ENCODE results near the gene GHR. TPM values are rescaled to one million over a fixed set of nuclear protein-coding genes. Genes with fewer than 3 reads are reported as not detected.

GHR gene
- total and polyA plus RNA-seq, 10 of the 15 experiments (the other 5 are each of a cell fraction or from before 2014, with no cell fraction given), result 0.23 to 10.2 (median 0.48) TPM

GRCh38 chr5:42500003-42500599 lies 76.9 kb downstream of the GHR start (continued):
- TF ChIP-seq E4F1 (IDR thresholded peaks at IDR 0.05; ENCODE audit: borderline replicate concordance, partially characterized antibody), result no peak

DNA sequence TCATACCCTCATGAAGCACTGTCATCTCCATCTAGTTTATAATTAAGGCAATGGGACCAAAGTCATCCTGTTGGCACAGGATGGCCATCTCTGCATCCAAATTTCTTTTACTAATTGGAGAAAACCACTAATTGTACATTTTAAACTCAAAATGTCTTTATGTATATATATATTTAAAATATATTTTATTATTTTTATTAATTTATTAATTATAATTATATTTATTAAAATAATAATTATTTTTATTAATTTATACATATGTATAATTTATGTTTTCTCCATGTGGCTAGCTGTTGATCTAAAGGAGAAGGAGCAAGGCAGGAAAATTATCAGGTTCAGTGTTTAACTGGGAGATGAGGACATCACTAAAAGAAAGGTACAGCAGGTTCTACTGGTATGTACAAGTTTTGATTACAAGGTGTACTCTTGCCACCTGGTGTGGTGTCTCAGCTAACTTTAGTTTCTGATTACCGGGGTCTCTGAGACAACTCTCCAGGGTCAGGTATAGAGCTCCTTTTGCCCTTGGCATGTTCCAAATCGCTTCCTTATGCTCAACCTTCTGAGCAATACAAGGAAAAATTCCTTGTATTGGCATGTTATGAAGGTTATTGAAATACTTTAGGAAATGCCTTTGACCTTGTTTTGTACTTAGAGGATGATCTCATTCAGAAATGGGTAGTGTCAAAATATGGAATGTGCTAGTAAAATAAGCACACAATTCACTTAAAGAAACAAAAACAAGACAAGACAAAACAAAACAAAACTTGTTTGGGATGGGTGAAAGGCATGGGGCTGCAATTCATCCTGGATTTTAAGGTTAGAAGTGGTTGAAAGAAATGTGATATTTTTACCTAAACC lies 79.6 kb downstream of the GHR start:
- WGBS (ENCODE audit: insufficient coverage, insufficient replicate concordance, low lambda C conversion rate, missing lambda C conversion rate), result 11% methylated on average over 2 of the region's 2 CpGs
- BruUV-seq (replicated peaks), result no TSS peak
- ChIA-PET RAD21 (ENCODE audit: unreplicated experiment) (no interaction called here), SMC1A (ENCODE audit: uncharacterized antibody, unreplicated experiment) (no interaction called here), POLR2A (no interaction called here), CTCF (interaction anchor here (0.7 to 1.4 kb wide), 2 partner anchors 10 to 11 kb away, joined by 3 read pairs; no protein-coding TSS in a partner anchor)
- Histone ChIP-seq H3K27ac (ENCODE audit: control insufficient read depth, insufficient read depth) (no peak overlapping the region), H4K20me1 (ENCODE audit: control insufficient read depth, insufficient read depth) (no peaks in the 10 kb centered on the region), H3K9ac (ENCODE audit: control insufficient read depth, insufficient read depth, low read length) (no peak overlapping the region), H3K4me3 (no peak overlapping the region), H2AFZ (ENCODE audit: control insufficient read depth, low read depth, low read length) (no peak overlapping the region), H3K79me2 (ENCODE audit: control insufficient read depth, insufficient read depth, low read length) (no peaks in the 10 kb centered on the region), H3K36me3 (ENCODE audit: control insufficient read depth in 2 of 2, insufficient read depth in 2 of 2, low read length in 1 of 2) (no peaks in the 10 kb centered on the region), H3K4me1 (ENCODE audit: control insufficient read depth, insufficient read depth, low read length) (no peaks in the 10 kb centered on the region), H3K9me3 (replicated peaks; ENCODE audit: control insufficient read depth, insufficient read depth, low read length) (no peaks in the 10 kb centered on the region), H3K4me2 (ENCODE audit: control insufficient read depth, insufficient read depth) (no peak overlapping the region), H3K27me3 (replicated peaks in 1 of 2; ENCODE audit: control insufficient read depth in 2 of 2, insufficient read depth in 2 of 2, low read length in 1 of 2) (no peaks in the 10 kb centered on the region)
- intact Hi-C loops (cut with micrococcal nuclease; ENCODE audit: unreplicated experiment), result no loop called here
- FAIRE-seq, result no peak
- TF ChIP-seq ETV6 (conservative IDR thresholded peaks at IDR 0.05 in 1 of 2, IDR thresholded peaks at IDR 0.05 in 1 of 2; ENCODE audit: borderline replicate concordance in 1 of 2, low read depth in 1 of 2) (no peak), NR2C2 (IDR thresholded peaks at IDR 0.05; ENCODE audit: borderline replicate concordance, control insufficient read depth, insufficient read length, low read depth) (no peak)
- no peak for ATAC-seq
- DNase-seq (ENCODE audit: low read depth, low spot score), result no peak
- in situ Hi-C loops (cut with MboI), result no loop called here

Measured in GM12878 (cell line).